Gastroesophageal sphincter (tissue), 3 donors: ENCODE measurements around the gene CIROP.

ENCODE experiments used
- POLR2AphosphoS5 ChIP-seq: sonication (generic); formaldehyde crosslinking; IDR thresholded peaks from one replicate; pipeline ENCODE4 v1.6.1; 2017; ENCODE audit warnings: antibody characterized with exemption
- TF ChIP-seq, protein P1 (sequence below), 4 experiments: fragments of 200-600 bp in 2 of 4; fragments of 450-650 bp in 2 of 4; sonication (generic) in 1 of 4; IDR thresholded peaks; one replicate each; pipeline ENCODE4 v1.5.1; 2017 to 2019; ENCODE audit warnings: antibody characterized with exemption in 4 of 4, mild to moderate bottlenecking in 2 of 4, moderate library complexity in 2 of 4

DNA sequence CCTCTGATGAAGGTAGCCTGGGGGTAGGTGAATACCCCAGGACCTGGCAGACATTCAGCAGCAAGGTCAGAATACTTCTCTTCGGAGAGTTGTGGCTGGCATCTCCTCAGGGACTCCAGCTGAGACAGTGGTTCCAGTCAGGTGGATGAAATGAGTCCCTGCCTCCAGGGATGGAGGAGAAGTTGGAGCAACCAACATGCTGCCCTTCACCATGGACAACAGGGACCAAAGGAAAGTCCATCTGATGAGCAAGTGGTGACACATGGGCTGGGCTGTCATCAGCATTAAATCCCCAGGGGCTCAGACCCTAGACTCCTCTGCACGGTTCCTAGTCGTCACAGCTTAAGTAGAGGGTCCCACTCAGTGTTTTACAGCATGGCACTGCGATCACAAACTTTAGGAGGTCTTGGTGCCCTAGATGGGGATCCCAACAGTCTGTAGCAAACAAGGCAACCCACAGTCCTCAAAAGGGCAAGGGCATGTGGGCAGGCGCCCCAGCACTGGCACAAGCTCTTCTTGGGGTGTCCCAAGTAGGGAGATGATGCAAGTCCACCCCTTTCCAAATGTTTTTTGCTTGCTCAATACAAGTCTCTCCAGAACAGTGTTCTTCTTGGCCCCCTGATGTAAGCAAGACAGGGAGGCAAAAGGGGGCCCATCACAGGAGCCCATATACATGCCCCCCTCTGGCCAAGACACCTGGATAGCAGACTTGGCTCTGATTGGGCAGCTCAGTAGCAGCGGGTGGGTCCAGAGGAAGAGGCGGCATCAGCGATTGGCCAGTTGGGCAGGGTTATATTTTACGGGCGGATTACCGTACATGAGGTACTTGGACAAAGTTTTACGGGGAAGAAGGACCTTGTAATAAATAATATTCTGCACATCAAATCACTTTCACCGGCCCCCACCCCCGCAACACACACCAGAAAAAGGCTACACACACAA lies 36.7 kb downstream of the CIROP start:
- TF ChIP-seq, protein P1, sequence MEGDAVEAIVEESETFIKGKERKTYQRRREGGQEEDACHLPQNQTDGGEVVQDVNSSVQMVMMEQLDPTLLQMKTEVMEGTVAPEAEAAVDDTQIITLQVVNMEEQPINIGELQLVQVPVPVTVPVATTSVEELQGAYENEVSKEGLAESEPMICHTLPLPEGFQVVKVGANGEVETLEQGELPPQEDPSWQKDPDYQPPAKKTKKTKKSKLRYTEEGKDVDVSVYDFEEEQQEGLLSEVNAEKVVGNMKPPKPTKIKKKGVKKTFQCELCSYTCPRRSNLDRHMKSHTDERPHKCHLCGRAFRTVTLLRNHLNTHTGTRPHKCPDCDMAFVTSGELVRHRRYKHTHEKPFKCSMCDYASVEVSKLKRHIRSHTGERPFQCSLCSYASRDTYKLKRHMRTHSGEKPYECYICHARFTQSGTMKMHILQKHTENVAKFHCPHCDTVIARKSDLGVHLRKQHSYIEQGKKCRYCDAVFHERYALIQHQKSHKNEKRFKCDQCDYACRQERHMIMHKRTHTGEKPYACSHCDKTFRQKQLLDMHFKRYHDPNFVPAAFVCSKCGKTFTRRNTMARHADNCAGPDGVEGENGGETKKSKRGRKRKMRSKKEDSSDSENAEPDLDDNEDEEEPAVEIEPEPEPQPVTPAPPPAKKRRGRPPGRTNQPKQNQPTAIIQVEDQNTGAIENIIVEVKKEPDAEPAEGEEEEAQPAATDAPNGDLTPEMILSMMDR (IDR thresholded peaks at IDR 0.05), result no peak
- no peak for TF ChIP-seq POLR2AphosphoS5
